Immature natural killer cell (primary cell): ENCODE data around the gene HLA-DRB1. TPM values are rescaled to one million over a fixed set of nuclear protein-coding genes. Genes with fewer than 3 reads are reported as not detected.
"Not testable (repeated sequence)": the region's sequence is repeated elsewhere in the genome, so short reads cannot be mapped to it uniquely, and the experiment has no call there.

ENCODE experiments used
- DNase-seq, 3 donors: peaks; one replicate each; pipeline ENCODE4 v3.0.0; 2022; ENCODE audit warnings: mixed read lengths in 1 of 3
- H3K27ac Mint-ChIP-seq, 6 donors: one replicate each; pipeline ENCODE4 v1.8.0; 2020; ENCODE audit warnings: mixed read lengths in 6 of 6, mild to moderate bottlenecking in 5 of 6, inconsistent platforms in 4 of 6, moderate library complexity in 3 of 6
- H3K27me3 Mint-ChIP-seq, 3 donors: one replicate each; pipeline ENCODE4 v1.8.0; 2020 to 2021; ENCODE audit warnings: low read depth in 3 of 3, mild to moderate bottlenecking in 3 of 3, mixed read lengths in 3 of 3, moderate library complexity in 3 of 3, inconsistent platforms in 1 of 3
- H3K36me3 Mint-ChIP-seq, 3 donors: one replicate each; pipeline ENCODE4 v1.8.0; 2020; ENCODE audit warnings: mixed read lengths in 3 of 3, inconsistent platforms in 2 of 3, mild to moderate bottlenecking in 2 of 3
- H3K4me1 Mint-ChIP-seq, 2 donors: one replicate each; pipeline ENCODE4 v1.8.0; 2020; ENCODE audit warnings: inconsistent platforms in 2 of 2, mild to moderate bottlenecking in 2 of 2, mixed read lengths in 2 of 2, moderate library complexity in 1 of 2
- H3K4me3 Mint-ChIP-seq, 5 donors: one replicate each; pipeline ENCODE4 v1.8.0; 2020; ENCODE audit warnings: mild to moderate bottlenecking in 5 of 5, mixed read lengths in 5 of 5, inconsistent platforms in 3 of 5, moderate library complexity in 3 of 5
- H3K9me3 Mint-ChIP-seq, 6 donors: one replicate each; pipeline ENCODE4 v1.8.0; 2020; ENCODE audit warnings: mild to moderate bottlenecking in 6 of 6, mixed read lengths in 6 of 6, inconsistent platforms in 4 of 6, moderate library complexity in 3 of 6
- polyA plus RNA-seq, 3 donors: library from polyadenylated mRNA; unstranded; fragments of 300-500 nt; fragmentation: Illumina TruSeq; gene quantifications; one replicate each; pipeline ENCODE4 v1.2.3, GENCODE V29; 2021

The HLA-DRB1 gene
- polyA plus RNA-seq, 3 donors from 2014 or later = 45.8 to 435 (median 268) TPM

DNA sequence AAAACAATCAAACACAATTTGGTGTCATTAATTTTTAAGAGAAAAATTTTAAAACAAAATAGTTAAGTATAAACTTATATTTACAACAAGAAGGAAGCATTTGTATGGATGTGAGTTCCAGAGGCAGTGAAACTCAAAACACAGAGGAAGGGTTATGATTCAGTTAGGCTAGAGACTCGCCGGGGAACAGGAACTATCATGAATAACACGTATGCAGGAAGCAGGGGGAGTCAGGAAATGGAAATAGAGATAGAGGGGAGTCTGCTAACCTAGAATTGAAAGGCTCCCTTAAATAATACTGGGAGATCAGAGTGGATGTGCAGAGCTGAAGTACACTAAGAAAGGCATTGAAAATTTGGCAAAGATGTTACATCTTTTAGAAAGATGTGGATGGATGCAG lies 14.2 kb upstream of the HLA-DRB1 start:
- Mint-ChIP-seq H3K27ac (peak overlapping the region in 5 of 6 donors; percentile 51 to 91 (median 78)), H3K27me3 (peaks cover 0 to 3% (median 0%) of the 10 kb centered on the region in 3 donors), H3K9me3 (peaks cover 0 to 3% (median 0%) of the 10 kb centered on the region in 6 donors), H3K4me3 (peak overlapping the region in 4 of 5 donors; percentile 25 to 79 (median 67)), H3K36me3 (peaks cover 0 to 7% (median 0%) of the 10 kb centered on the region in 3 donors), H3K4me1 (peaks cover 8 to 13% of the 10 kb centered on the region in 2 donors)
- DNase-seq = no peak

DNA sequence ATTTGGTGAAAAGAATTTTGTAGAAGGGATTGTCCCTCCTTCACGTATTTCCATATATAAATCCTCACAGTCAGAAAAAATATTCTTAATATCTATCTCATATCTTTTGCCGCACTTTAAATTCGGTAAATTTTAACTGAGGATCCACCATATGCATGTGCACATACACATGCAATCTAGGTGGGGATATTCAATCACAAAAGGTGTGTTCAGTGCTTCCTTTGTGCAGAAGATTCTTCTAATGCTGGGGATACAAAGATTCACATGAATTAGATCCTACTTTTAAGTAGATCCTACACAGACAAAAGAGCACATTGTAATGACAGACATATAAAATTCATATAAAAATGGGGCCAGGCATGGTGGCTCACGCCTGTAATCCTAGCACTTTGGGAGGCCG lies 13.6 kb upstream of the HLA-DRB1 start:
- Mint-ChIP-seq H3K4me1 (peaks cover 8 to 13% of the 10 kb centered on the region in 2 donors), H3K27ac (peak overlapping the region in 2 of 6 donors; percentile 31 to 41), H3K4me3 (no peak overlapping the region), H3K36me3 (peaks cover 0 to 11% (median 0%) of the 10 kb centered on the region in 3 donors), H3K9me3 (peaks cover 0 to 3% (median 0%) of the 10 kb centered on the region in 6 donors), H3K27me3 (peaks cover 0 to 3% (median 0%) of the 10 kb centered on the region in 3 donors)
- no peak for DNase-seq

DNA sequence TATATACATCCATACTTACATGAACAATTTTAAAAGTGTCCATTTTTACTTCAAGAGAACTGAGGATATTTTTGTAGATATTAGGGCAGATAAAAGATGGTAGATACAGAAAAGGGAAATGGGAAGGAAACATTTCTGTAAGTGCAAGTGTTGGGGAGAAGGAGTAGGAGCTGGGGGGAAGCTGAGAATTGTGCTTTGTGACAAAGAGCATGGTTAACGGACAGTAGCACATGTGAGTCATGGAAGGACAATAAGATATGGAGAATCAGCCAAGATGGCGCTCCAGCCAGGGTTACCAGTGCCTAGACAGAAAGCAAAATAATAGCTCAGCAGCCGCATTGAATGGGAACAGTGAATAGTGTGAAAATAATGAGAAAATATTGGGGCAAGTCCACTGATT lies 12.7 kb upstream of the HLA-DRB1 start:
- Mint-ChIP-seq H3K4me3 (peak overlapping the region in 1 of 5 donors; percentile 15), H3K27me3 (peaks cover 0 to 3% (median 0%) of the 10 kb centered on the region in 3 donors), H3K36me3 (peaks cover 0 to 11% (median 0%) of the 10 kb centered on the region in 3 donors), H3K9me3 (peaks cover 0 to 3% (median 0%) of the 10 kb centered on the region in 6 donors), H3K27ac (peak overlapping the region in 3 of 6 donors; percentile 11 to 40 (median 19)), H3K4me1 (peaks cover 8 to 13% of the 10 kb centered on the region in 2 donors)
- no peak for DNase-seq

DNA sequence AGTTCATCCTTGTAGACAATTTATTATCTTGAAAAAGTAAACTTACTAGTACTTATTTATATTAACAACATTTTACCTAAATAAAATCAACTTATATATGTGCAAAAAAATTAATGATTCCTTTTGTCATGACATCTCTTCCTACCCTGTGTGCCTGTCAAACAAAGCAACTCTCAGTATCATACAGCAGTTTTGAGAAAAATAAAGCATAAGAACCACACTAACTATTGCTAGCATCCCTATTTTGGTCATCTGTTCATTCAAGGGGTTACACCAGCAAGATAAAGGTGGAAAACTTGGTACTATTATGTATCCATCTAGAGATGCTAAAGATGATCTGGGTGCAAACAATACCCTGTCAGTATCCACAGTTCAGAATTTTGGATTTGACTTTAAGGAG lies 7.4 kb upstream of the HLA-DRB1 start:
- peaks cover 0 to 11% (median 0%) of the 10 kb centered on the region in 3 donors for H3K36me3 Mint-ChIP-seq
- H3K9me3 Mint-ChIP-seq = peaks cover 0 to 2% (median 0%) of the 10 kb centered on the region in 6 donors
- DNase-seq = no peak
- H3K4me3 Mint-ChIP-seq = no peak overlapping the region
- no peak overlapping the region for H3K27ac Mint-ChIP-seq
- H3K4me1 Mint-ChIP-seq = no peaks in the 10 kb centered on the region
- H3K27me3 Mint-ChIP-seq = no peaks in the 10 kb centered on the region

DNA sequence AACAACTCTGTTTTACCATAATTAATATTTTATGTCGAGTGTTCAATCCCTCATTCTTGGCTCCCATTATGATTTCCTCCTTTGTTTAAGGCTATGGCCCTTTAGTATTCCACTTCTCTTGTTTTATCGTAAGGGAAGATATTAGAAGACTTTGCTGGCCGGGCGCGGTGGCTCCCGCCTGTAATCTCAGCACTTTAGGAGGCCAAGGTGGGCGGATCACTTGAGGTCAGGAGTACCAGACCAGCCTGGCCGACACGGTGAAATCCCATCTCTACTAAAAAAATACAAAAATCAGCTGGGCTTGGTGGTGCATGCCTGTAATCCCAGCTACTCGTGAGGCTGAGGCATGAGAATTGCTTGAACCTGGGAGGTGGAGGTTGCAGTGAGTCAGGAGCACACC lies 1.1 kb upstream of the HLA-DRB1 start:
- peaks cover 28 to 31% of the 10 kb centered on the region in 2 donors for H3K4me1 Mint-ChIP-seq
- not testable (repeated sequence) for H3K36me3 Mint-ChIP-seq, H3K9me3 Mint-ChIP-seq, H3K4me3 Mint-ChIP-seq, H3K27ac Mint-ChIP-seq, DNase-seq, H3K27me3 Mint-ChIP-seq

DNA sequence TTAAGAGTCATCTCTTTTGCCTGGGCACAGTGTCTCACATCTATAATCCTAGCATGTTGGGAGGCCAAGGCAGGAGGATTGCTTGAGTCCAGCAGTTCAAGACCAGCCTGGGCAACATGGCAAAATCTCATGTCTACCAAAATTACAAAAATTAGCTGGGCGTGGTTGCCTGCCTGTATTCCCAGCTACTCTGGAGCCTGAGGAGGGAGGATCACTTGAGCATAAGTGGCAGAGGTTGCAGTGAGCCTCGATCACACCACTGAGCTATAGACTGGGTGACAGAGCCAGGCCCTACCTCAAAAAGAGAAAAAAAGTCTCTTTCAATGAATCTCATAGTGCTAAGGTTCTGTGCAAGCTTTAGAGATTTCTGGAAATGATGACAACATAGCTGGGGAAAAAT lies 1.5 kb downstream of the HLA-DRB1 start:
- H3K4me1 Mint-ChIP-seq = peaks cover 28 to 36% of the 10 kb centered on the region in 2 donors
- peaks cover 0 to 9% (median 6%) of the 10 kb centered on the region in 3 donors for H3K27me3 Mint-ChIP-seq
- peak overlapping the region in 2 of 6 donors; percentile 63 to 68 for H3K27ac Mint-ChIP-seq

DNA sequence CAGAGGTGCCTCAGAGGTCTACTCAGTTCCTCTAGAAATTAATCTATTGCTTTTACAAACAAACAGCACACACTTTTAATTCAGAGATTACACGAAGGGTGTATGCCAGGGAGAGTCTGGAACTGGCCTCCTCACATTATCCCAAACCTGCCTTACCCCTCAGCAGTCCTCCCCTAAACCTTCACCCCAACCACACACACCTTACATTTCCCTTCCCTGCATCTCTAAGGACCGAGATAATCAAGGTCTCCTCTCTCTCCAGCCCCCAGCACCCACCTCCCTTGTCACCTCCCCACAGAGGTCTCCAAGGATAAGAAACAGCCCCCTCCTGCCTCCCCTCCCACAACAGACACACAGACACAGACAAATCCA lies 6.1 kb downstream of the HLA-DRB1 start:
- H3K4me3 Mint-ChIP-seq = peak overlapping the region in 2 of 5 donors; percentile 35 to 50
- DNase-seq = no peak
- H3K9me3 Mint-ChIP-seq = no peaks in the 10 kb centered on the region
- H3K27me3 Mint-ChIP-seq = peaks cover 0 to 10% (median 6%) of the 10 kb centered on the region in 3 donors
- H3K4me1 Mint-ChIP-seq = peaks cover 25 to 28% of the 10 kb centered on the region in 2 donors
- H3K36me3 Mint-ChIP-seq = peaks cover 4 to 7% (median 5%) of the 10 kb centered on the region in 3 donors
- H3K27ac Mint-ChIP-seq = peak overlapping the region in 2 of 6 donors; percentile 17 to 66

More for the DNA sequence above, 1.5 kb downstream of the HLA-DRB1 start:
- no peaks in the 10 kb centered on the region for H3K9me3 Mint-ChIP-seq
- DNase-seq = no peak
- H3K4me3 Mint-ChIP-seq = peak overlapping the region in 4 of 5 donors; percentile 38 to 57 (median 46)
- H3K36me3 Mint-ChIP-seq = peaks cover 0 to 4% (median 0%) of the 10 kb centered on the region in 3 donors

DNA sequence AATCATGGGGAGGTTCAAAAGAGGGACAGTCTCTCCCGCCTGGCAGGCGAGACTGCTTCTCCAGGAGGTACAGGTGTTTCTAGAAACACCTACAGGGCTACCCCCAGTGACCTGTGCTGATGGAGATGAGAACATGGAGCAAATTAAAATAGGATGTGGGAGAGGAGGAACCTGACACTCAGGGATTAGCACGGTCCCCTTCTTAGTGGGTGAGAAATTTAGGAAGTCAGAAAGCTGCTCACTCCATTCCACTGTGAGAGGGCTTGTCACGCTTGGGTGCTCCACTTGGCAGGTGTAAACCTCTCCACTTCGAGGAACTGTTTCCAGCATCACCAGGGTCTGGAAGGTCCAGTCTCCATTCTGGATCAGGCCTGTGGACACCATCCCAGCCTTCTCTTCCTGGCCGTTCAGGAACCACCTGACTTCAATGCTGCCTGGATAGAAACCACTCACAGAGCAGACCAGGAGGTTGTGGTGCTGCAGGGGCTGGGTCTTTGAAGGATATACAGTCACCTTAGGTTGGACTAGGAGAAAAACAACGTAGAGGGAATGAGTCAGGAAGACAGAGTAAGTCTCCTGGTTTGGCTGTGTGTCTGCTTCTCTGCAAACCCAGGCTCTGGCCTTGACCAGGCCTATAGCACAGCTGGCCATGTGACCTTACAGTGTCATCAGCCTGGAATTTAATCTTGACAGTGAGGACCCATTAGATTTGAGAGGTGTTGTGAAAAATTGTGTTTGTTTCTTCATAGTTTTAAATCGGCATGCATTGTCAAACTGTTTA lies 8.1 kb downstream of the HLA-DRB1 start:
- peaks cover 0 to 4% (median 0%) of the 10 kb centered on the region in 3 donors for H3K27me3 Mint-ChIP-seq
- peaks cover 0 to 7% (median 5%) of the 10 kb centered on the region in 3 donors for H3K36me3 Mint-ChIP-seq
- peak overlapping the region in 1 of 6 donors; percentile 21 for H3K27ac Mint-ChIP-seq
- no peaks in the 10 kb centered on the region for H3K9me3 Mint-ChIP-seq
- DNase-seq = no peak
- peaks cover 13 to 18% of the 10 kb centered on the region in 2 donors for H3K4me1 Mint-ChIP-seq
- no peak overlapping the region for H3K4me3 Mint-ChIP-seq

DNA sequence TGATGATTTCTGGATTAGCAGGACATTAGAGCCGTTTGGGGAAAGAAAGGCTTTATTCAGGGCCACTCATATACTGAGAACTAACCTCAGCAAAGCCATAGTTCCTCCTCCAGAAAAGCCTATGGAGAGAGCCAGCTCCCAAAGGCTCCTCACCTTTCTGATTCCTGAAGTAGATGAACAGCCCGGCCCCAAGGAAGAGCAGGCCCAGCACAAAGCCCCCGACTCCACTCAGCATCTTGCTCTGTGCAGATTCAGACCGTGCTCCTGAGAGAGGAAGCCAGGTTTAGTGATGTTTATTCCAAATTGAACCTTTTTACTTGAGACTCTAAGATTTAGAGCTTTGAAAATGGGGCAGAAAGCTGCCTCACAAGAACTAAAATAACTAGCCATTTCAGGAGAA lies 9.1 kb downstream of the HLA-DRB1 start:
- Mint-ChIP-seq H3K4me1 (peaks cover 7 to 18% of the 10 kb centered on the region in 2 donors), H3K27ac (peak overlapping the region in 2 of 6 donors; percentile 41 to 49), H3K4me3 (peak overlapping the region in 3 of 5 donors; percentile 22 to 44 (median 39)), H3K36me3 (peaks cover 0 to 7% (median 5%) of the 10 kb centered on the region in 3 donors), H3K27me3 (peaks cover 0 to 4% (median 0%) of the 10 kb centered on the region in 3 donors), H3K9me3 (no peaks in the 10 kb centered on the region)
- no peak for DNase-seq

DNA sequence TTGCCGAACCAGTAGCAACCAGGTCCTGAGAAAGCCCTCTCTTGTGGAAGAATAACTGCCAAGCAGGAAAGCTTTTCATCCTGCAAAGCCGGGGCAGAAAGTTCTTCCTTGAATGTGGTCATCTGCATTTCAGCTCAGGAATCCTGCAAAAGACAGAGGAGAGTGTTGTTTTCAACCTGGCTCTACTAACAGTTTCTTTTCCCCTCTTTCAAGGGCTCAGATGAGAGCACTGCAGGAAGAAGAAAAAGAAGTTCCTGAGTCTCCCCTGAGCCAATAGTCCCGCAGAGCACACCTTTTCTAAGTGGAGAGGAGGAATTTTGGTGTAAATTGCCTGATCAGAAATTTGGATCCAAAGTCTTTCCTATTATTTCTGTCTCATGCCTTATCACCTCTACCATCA lies 10.7 kb downstream of the HLA-DRB1 start:
- Mint-ChIP-seq H3K4me3 (peak overlapping the region in 3 of 5 donors; percentile 2 to 19 (median 5)), H3K36me3 (peaks cover 0 to 7% (median 5%) of the 10 kb centered on the region in 3 donors), H3K9me3 (no peaks in the 10 kb centered on the region), H3K27ac (peak overlapping the region in 5 of 6 donors; percentile 8 to 50 (median 14)), H3K4me1 (peaks cover 7 to 18% of the 10 kb centered on the region in 2 donors), H3K27me3 (peaks cover 0 to 2% (median 2%) of the 10 kb centered on the region in 3 donors)
- DNase-seq = no peak

DNA sequence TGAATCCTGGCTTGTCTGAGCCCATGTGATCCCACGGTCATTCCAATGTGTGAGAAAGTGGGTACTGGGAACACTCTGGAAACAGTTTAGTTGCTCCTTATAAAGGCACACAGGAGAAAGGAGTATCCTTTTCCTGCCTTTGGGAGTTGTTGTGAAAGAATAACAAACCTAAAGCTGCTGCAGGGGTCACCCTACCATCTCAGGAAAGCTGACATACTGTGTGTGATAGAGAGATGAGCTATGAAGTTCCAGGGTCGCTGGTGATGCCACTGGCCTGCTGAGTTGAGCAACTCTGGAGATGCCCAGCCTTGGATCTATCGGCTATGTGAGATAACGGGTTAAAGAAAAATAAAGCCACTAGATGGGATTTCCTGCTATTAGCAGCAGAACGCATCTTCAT lies 12.2 kb downstream of the HLA-DRB1 start:
- H3K27me3 Mint-ChIP-seq, H3K27ac Mint-ChIP-seq, H3K4me3 Mint-ChIP-seq: not testable (repeated sequence)

DNA sequence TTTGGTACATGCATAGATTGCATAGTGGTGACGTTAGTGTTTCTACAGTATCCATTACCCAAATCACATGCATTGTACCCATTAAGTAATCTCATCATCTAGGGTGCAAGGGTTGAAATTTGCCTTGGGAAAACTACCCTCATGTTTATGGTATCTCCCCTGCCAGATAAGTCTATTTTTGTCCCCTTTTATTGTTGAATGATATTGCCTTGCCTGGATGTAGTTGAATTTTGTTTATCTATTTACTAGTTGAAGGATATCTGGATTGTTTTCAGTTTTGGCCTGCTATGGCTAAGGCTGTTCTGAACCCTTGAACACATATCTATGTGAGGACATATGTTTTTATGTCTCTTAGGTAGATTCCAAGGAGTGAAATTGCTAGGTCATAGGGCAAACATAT lies 13.4 kb downstream of the HLA-DRB1 start:
- Mint-ChIP-seq H3K27ac (no peak overlapping the region), H3K36me3 (peaks cover 0 to 5% (median 4%) of the 10 kb centered on the region in 3 donors), H3K9me3 (no peaks in the 10 kb centered on the region), H3K4me3 (no peak overlapping the region), H3K27me3 (peaks cover 0 to 2% (median 0%) of the 10 kb centered on the region in 3 donors), H3K4me1 (peaks cover 2 to 18% of the 10 kb centered on the region in 2 donors)
- DNase-seq = no peak

More for the DNA sequence above, 12.2 kb downstream of the HLA-DRB1 start:
- DNase-seq, H3K36me3 Mint-ChIP-seq, H3K9me3 Mint-ChIP-seq: not testable (repeated sequence)
- peaks cover 2 to 18% of the 10 kb centered on the region in 2 donors for H3K4me1 Mint-ChIP-seq

DNA sequence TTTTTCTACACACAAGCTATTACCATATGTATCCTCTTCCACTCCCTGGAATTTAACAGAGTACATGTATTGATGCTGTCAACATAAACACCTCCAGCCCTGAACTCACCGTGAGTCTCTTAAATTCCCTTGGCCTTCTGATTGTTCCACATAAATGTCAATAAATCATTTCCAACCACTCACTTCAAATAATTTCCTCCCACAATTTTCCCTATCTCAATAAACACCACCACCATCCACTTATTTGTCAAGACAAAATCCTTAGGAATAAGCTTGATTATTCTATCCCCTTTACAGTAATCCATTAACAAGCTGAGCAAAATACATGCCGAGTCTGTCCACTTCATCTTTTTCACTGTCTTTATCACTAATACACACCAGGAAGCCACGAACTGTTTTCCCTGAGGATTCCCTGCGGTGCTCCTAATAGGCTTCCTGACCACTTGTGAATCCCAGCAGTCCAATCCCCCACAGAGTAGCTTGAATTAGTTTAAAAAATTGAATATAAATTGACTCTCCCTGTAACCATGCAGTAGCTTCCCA lies 19.2 kb downstream of the HLA-DRB1 start:
- no peak overlapping the region for H3K27ac Mint-ChIP-seq
- peaks cover 0 to 22% of the 10 kb centered on the region in 2 donors for H3K4me1 Mint-ChIP-seq
- DNase-seq = no peak
- H3K4me3 Mint-ChIP-seq = no peak overlapping the region
- peaks cover 0 to 1% (median 0%) of the 10 kb centered on the region in 6 donors for H3K9me3 Mint-ChIP-seq
- H3K27me3 Mint-ChIP-seq = peaks cover 1 to 2% (median 2%) of the 10 kb centered on the region in 3 donors
- no peaks in the 10 kb centered on the region for H3K36me3 Mint-ChIP-seq

DNA sequence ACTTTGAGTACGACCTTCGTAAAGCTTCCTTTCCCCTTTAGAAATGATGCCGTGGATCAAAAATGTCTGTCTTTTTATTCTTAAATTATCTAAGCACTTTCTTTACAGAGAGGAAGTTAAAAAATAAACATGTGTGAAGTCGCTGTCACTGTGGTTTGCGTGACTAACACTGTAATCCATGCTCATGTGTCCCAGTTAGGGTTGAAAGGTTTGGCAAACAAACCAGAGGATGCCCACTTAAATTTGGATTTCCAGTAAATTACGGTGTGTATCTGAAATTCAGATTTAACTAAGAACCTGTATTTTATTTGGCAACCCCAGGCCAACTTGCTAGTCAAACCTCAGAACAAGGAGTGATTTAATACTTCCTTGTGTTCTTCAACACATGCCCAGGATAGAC lies 21.1 kb downstream of the HLA-DRB1 start:
- peak overlapping the region in 1 of 5 donors; percentile 76 for H3K4me3 Mint-ChIP-seq
- H3K27ac Mint-ChIP-seq = peak overlapping the region in 1 of 6 donors; percentile 51
- H3K27me3 Mint-ChIP-seq = peaks cover 0 to 2% (median 1%) of the 10 kb centered on the region in 3 donors
- H3K9me3 Mint-ChIP-seq = peaks cover 0 to 1% (median 0%) of the 10 kb centered on the region in 6 donors
- H3K4me1 Mint-ChIP-seq = peaks cover 0 to 22% of the 10 kb centered on the region in 2 donors
- DNase-seq = no peak
- no peaks in the 10 kb centered on the region for H3K36me3 Mint-ChIP-seq
